Spleen (tissue), 7 donors: ENCODE data around the gene ZBTB42.

Experiments
- POLR2A ChIP-seq, 3 donors: fragments of 450-650 bp; IDR thresholded peaks; one replicate each; pipeline ENCODE4 v1.5.1; 2017; ENCODE audit warnings: antibody characterized with exemption in 3 of 3, mild to moderate bottlenecking in 1 of 3
- POLR2AphosphoS5 ChIP-seq, 3 donors: sonication (generic); formaldehyde crosslinking; IDR thresholded peaks; one replicate each; pipeline ENCODE4 v1.5.1; 2017; ENCODE audit warnings: antibody characterized with exemption in 3 of 3
- TF ChIP-seq, protein P1 (sequence below), 11 experiments: fragments of 200-600 bp in 7 of 11; fragments of 450-650 bp in 4 of 11; sonication (generic) in 4 of 11; IDR thresholded peaks in 8 of 11; conservative IDR thresholded peaks in 3 of 11; 1 replicate in 7 of 11; 2 replicates in 4 of 11; pipeline versions ENCODE4 v1.4.0 to v1.8.0; 2016 to 2021; ENCODE audit warnings: antibody characterized with exemption in 11 of 11, inconsistent platforms in 4 of 11, mild to moderate bottlenecking in 1 of 11
- donor health status: DM: no; HTN: no; CAD: no; lungs with moderate emphysema.
- donor health status: DM: no; HTN: no; CAD: no.
- donor health status: DM: no; HTN: no; CAD: no.

DNA sequence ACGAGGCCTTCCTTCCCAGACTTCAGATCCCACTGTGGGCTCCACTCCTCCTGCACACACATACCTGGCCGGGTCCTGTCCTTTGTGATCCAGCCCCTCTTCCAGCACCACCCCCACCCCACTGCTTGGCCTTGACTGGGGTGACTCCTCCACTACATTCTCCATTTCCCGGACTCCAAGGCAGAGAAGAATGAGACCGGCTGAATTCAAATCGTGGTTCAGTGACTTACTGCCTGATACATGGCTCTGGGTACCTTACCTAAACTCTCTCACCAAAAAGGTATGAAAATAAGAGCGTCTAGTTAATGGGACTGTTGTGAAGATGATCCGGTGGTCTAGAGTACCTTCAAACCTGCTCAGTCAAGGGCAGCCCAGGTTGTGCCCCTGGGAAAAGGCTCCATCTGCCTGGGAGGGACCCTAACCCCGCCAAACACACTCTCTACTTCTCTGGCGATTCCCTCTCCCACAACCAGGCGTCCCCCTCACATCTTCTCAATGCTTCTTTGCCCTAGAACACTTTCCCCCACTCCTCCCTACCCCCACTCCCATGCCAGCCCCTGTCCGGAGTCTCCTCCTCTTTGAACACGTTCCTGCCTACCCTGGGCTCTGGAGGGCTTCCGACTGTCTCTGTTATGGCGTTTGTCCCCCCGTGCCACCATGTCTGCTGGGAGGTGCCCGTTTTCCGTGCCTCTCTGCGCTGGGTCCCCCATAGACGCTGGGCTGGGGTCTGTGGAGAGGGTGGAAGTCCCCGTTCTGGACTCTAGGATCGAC, 1.5 kb upstream of the ZBTB42 start:
- TF ChIP-seq, protein P1, sequence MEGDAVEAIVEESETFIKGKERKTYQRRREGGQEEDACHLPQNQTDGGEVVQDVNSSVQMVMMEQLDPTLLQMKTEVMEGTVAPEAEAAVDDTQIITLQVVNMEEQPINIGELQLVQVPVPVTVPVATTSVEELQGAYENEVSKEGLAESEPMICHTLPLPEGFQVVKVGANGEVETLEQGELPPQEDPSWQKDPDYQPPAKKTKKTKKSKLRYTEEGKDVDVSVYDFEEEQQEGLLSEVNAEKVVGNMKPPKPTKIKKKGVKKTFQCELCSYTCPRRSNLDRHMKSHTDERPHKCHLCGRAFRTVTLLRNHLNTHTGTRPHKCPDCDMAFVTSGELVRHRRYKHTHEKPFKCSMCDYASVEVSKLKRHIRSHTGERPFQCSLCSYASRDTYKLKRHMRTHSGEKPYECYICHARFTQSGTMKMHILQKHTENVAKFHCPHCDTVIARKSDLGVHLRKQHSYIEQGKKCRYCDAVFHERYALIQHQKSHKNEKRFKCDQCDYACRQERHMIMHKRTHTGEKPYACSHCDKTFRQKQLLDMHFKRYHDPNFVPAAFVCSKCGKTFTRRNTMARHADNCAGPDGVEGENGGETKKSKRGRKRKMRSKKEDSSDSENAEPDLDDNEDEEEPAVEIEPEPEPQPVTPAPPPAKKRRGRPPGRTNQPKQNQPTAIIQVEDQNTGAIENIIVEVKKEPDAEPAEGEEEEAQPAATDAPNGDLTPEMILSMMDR (IDR thresholded peaks at IDR 0.05 in 8 of 11, conservative IDR thresholded peaks at IDR 0.05 in 3 of 11) = no peak
- TF ChIP-seq POLR2A (IDR thresholded peaks at IDR 0.05) (no peak), POLR2AphosphoS5 (IDR thresholded peaks at IDR 0.05) (no peak)
